Stimulated activated CD8-positive, alpha-beta memory T cell treated with anti-CD3 and anti-CD28 coated beads, Interleukin-2, amount 100 ng/mL, for 48 hours (primary cell): Measurements from ENCODE around the gene NUP88.
A peak's percentile ranks its signal among the peaks of the same experiment; 100 is the strongest.
"Not testable (repeated sequence)": the region's sequence is repeated elsewhere in the genome, so short reads cannot be mapped to it uniquely, and the experiment has no call there.

Experiments used
- DNase-seq, 2 donors: peaks; one replicate each; pipeline ENCODE4 v3.0.0-alpha.2; 2020; ENCODE audit warnings: low read depth in 2 of 2

NUP88 gene

DNA sequence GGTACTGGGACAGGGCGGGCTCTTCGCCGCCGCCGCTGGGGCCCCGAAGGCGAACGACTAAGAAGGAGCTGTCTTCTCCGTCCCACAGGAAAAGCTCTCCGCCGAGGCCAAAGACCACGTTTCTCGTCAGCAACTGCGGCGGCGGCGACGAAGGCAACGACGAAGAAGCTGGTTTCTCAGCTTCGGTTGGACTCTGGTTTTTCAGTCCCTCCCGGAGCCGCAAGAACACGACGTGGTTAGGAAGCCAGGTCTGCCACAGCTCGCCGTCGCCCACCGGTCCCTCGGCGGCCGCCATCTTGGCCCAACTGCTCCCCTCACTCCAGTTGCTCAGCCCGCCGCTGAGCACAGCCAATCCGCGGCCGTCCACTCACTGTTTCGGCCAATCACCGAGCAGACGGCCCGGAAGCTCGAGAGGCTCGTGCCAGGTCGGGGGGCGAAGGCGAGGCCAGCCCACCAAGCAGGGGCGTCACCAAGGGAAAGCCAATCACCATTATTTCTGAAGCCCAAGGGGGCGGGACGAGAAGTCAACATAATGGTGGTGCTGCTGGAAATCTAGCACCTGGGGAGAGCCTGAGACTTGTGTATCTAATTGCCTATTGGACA is at the start of gene NUP88:
TSS of gene NUP88 (minus strand) at position 307 of the 603 bp plus-strand sequence. CDS start at position 295, 12 bp downstream.
- peak; percentile 91 to 92 for DNase-seq

DNA sequence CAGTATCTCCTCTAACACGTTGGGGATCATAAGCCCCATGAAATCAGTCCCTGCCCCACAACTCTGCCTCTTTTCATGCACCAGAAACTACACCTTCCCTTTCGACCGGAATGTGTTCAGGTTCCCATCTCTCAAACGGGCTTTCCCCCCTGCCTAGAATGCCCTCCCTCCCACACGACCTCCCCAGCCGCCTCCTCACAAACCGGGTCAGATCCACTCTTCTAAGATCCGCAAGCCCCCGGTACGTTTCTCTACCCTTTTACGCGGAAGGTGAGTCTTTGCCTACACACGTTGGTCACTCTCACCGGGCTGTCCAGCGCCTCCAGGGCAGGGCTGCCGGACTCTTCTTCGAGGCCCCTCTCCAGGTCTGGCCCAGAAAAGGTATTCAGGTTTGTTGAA is 48.6 kb upstream of the NUP88 start:
- DNase-seq = no peak

GRCh38 chr17:5467416-5467815 is 48.0 kb upstream of the NUP88 start:
- no peak for DNase-seq

DNA sequence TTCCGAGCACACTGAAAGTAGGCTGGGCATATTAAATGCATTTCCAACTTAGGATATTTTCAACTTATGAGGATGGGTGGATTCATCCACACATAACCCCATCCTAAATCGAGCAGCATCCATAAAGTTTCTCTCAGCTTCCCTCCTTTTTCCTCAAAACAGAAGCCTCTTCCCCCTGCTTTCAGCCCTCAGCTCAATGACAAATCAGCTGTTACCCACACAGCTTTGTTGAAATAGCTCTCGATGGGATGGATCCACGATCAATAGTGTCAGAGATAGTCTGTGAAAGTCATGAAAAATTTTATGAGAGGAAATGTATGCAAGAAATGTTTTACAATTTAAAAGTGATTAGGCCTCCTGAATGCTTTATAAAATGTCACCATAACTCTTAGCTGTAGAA is 46.8 kb upstream of the NUP88 start:
- DNase-seq = no peak

GRCh38 chr17:5464717-5465507 is 45.5 kb upstream of the NUP88 start:
- DNase-seq = no peak

- no peak for DNase-seq
Measured at GRCh38 chr17:5446786-5447185, 27.3 kb upstream of the NUP88 start.

DNA sequence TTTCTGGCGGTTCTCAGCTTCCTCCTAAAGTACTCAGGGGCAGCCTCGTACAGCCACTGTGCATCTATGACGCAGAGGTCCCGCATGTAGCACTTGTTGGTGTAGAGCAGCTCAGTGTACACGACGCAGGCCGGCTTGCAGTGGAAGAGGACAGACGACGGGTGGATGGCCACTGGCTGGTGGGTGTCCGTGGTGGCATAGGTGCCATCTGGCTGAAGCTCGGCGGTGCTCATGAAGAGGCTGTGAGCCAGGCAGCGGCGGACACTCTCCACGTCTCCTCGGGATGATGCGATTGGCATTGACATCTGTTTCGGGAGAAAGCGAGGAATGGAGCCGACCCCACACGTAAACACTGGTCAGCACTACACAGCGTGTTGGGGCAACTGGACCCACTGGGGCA is 24.7 kb upstream of the NUP88 start:
- DNase-seq = no peak

DNA sequence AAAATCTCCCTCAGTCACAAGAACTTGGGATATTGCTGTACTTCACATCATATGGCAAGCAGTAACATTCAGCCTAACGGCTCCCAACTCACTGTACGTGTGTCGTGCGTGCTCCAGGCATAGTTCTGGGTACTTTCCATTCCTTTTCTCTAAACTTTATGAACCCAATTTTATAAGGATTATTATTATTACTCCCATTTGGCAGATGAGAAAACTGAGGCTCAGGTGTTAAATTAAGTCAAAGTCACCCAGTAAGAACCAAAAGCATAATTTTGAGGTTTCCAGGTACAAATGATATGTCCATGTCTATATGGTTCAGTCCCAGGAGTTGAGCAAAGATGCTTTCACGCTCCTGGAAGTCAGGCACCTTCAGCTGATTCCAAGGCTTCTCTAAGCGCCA is 24.3 kb upstream of the NUP88 start:
- DNase-seq = no peak

DNA sequence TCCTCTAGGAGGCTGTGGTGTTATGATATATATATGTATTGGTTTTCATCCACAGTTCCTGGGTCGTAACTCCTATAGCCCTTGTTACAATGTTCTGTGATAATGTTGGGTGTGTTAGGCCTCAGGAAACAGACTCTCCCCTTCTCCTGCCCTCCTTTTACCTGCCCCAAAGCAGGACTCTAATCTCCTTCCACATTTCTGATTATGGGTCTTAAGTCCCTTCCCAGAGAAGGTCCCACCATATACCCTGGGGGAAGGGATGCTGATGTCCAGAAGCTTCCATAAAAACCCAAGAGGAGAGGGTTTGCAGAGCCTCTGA is 19.9 kb upstream of the NUP88 start:
- DNase-seq = no peak

- DNase-seq = peak; percentile 87 to 91
Measured at GRCh38 chr17:5438716-5439445, 19.4 kb upstream of the NUP88 start, which contains the start of gene C1QBP. Gene C1QBP (minus strand): TSS chr17:5439155. CDS start chr17:5439073, 82 bp downstream.

DNA sequence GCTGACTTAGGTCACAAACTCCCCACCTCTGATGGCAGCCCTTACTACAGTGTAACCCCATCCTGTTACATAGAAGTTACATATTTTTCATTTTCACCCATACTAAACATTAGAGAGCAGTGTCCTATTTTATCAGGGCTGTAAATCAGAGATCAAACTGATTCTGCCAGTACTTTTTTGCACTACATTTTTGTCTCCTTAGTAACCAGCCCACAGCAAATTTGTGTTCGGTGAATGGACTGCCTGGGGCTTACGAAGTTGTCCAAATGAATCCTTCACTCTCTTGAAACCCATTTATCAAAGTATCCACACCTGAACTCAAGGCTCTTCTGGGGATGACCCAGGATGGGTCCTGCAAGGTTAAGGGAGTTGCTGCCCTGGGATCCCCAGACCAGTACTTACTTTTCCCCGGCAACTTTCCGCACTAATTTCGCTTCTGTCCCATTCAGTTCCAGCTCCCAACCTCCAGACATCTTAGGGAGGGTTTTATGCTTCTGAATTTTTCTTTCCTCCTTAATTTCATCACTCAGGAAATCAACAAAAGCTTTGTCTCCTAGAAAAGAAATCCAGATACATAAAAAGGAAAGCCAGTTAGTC is 18.4 kb upstream of the NUP88 start:
- no peak for DNase-seq

DNA sequence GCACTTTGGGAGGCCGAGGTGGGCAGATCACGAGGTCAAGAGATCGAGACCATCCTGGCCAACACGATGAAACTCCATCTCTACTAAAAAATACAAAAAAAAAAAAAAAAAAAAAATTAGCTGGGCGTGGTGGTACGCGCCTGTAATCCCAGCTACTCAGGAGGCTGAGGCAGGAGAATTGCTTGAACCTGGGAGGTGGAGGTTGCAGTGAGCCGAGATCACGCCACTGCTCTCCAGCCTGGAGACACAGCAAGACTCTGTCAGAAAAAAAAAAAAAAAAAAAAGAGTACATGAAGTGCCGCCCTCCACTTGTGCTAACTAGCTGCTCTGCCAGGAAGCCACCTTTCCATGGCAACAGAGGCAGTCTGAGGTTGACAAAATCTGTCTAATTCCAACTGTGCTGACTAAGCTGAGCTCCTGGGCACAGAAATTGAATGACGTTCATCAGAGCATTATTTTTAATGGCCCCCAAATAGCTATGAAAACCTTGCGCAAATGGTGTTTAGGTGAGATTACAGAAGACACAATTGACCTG is 16.4 kb upstream of the NUP88 start:
- not testable (repeated sequence) for DNase-seq

DNA sequence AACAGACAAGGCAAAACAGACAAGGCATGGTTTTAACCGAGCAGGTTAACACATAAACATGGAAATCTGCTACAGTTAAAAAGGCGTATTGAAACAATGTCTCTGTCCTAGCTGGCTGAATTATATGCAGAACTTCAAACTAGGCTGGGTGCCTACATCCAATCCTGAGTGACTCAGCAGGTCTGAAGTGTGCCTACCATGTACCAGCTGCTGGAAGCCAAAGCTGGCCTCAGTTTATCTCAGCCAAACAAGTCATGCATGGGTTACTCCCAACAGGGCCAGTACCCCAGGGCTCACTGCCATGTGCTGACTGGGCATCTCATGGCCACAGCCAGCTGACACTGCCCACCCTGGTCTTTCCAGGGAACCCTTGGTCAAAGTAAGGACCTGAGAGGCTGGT is 15.5 kb upstream of the NUP88 start:
- DNase-seq = no peak

- DNase-seq = no peak
Measured at GRCh38 chr17:5431949-5432556, 12.6 kb upstream of the NUP88 start.

- DNase-seq = not testable (repeated sequence)
Measured at GRCh38 chr17:5431234-5431633, 11.8 kb upstream of the NUP88 start.

- DNase-seq = no peak
Measured at GRCh38 chr17:5430413-5430999, 11.0 kb upstream of the NUP88 start.

GRCh38 chr17:5429191-5429887 is 9.9 kb upstream of the NUP88 start:
- no peak for DNase-seq

DNA sequence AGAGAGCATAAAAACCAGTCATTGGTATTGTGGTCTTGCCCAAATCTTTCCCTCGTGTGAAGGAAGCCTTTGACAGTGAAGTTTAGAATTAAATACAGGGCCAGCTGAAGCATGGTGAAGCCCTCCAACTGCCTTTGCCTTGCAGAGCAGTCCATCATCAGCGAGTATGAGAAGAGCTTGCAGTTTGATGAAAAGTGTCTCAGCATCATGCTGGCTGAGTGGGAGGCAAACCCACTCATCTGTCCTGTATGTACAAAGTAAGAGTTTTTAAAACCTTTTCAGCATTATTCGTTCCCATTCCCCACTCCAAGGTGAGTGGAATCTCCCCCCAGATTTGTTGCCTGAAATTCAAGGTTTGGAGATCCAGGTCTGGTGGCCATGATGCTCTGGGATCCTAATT is 6.4 kb upstream of the NUP88 start:
- no peak for DNase-seq

GRCh38 chr17:5424909-5425308 is 5.4 kb upstream of the NUP88 start:
- no peak for DNase-seq

DNA sequence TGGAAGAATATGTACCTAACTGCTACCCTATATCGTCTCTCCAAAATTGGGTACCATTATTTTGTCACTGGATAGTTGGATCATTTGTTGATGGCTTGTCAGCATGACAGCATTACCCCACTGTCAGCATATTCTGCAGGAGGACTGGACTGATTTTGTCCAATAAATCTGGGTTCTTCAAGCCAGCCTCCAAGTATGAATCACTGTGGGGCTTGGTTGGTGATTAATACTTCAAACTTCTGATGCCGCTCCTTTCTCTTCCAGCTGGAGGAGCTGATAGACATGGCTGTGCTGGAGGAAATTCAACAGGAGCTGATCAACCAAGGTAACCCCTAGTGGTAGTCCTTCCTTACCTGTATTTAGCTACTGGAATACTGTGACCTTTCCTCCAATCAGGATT is 3.0 kb upstream of the NUP88 start:
- DNase-seq = no peak
